Activated gamma-delta T cell (primary cell): ENCODE results near the gene PPARA.

Experiments used
- DNase-seq: peaks from one replicate; lab custom pipeline; 2025; lab: John Stamatoyannopoulos, UW
- total RNA-seq, 2 donors: gene quantifications; one replicate each; lab custom pipeline; 2026; lab: John Stamatoyannopoulos, UW

The PPARA gene
- 49.4 to 50.9 reads per million in 2 donors for total RNA-seq

DNA sequence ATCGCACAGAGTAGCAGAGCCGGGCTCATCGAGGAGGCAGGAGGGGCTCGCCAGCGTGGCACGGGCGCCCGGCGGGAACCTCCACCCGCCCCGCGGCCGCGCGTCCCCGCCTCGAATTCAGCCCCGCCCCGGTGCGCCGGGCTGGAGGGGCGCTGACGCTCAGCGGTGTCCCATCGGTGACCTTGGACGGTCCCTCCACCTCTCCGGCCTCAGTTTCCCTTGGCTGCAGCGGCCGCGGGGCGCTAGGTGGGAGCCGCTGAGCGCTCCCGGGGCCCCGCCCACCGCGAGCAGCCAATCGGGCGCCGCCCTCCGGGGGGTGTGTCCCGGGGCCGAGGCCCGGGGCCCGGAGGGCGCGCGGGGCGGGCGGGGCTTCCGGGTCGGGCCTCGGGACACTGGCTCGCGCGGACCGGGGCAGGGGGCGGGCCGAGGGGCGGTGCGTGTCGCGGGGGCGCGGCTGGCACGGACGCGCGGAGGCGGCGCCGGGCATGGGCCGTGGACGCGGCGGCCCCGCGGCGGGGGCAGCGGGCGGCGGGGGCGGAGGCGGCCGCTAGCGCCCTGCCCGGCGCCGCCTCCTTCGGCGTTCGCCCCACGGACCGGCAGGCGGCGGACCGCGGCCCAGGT, at the start of gene PPARA:
PPARA (plus strand) TSS at position 493 of the 621 bp plus-strand sequence. CDS start 47,858 bp downstream, outside the sequence.
- DNase-seq: peak; percentile 86

- no peak for DNase-seq
These were observed 48.2 kb upstream of the PPARA start for GRCh38 chr22:46102159-46102558.

- no peak for DNase-seq
These were observed 47.6 kb upstream of the PPARA start for GRCh38 chr22:46102752-46103151.

DNA sequence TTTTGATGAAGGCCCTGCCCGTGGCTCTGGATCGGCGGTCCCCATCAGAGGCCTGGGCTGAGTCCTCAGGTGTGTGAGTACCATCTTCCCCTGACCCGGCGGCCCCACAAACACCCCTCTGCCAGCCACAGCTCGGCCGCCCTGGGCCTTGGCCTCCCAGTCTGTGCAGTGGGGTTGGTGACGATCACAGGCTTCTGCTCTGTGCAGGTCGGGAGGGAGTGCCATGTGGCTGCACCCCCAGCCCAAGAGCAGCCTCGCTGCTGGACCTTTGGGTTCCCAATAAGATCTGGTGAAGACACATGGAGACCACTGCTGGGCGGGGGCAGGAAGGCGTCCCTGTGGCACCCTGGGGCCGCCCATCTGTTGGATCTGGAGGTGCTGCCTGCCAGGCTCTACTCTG, 47.1 kb upstream of the PPARA start:
- no peak for DNase-seq

- DNase-seq: no peak
These were observed 46.7 kb upstream of the PPARA start for GRCh38 chr22:46103664-46104063.

DNA sequence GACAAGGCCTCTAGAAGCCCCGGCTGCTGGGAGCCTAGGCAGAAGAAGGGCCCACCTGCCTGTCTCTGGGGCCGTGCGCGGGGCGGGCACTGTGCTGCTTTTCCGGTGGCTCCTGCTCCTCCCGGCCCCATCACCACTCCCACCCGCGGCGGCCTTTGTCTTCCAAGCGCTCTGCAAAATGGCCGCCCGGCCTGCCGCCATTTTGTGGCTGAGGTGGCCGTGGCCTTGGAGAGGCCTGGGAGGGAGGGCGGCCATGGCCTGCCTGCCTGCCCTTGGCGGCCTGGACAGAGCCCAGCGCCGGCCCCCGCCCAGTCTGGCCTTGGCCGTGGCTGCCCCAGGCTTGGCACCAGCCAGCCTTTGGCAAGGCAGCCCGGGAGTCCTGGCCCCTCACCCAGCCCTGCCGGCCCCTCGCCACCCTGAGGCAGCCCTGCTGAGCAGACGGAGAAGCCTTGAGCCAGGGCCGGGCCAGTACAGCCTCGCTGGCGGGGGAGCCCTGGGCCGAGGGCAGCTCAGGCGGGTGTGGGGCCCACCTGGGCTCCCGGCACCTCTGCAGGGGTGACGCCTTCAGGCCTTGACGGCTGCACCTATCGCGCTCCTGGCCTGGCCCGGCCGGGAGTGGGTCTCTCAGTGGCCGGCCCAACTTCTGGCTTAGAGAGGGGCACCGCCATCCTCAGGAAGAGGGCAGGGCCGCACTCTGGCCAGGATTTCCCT, 46.0 kb upstream of the PPARA start:
- no peak for DNase-seq

DNA sequence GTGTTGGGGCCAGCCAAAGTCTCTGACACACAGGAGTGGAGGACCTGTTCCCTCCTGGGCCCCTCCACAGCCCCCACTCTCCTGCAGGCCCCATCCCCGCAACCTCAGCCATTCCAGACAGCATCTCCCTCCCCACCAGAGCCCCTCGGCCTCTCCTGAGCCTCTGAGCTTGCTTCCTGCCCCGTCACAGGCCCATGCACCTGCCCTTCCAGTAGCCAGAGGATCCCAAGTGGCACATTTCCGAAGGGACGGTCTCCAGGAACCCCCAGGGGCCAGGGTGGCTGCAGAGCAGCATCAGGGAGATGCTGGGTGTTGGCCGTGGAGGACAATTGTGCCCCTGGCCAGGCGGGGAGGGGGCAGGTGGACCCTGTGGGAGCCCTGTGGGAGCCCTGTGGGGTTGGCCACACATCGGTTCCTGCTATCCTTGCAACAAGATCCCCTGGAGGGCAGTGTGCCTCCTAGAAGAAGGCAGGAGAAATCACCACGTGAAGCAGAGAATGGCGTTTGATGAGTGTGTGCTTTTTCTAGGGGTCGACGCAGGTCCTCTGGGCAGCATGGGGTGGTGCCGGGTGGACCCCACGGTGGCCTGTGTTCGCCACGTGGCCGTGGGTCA, 45.3 kb upstream of the PPARA start:
- DNase-seq: no peak

- DNase-seq: no peak
These were observed 44.6 kb upstream of the PPARA start for GRCh38 chr22:46105494-46106278.

- no peak for DNase-seq
These were observed 43.9 kb upstream of the PPARA start for GRCh38 chr22:46106279-46107022.

DNA sequence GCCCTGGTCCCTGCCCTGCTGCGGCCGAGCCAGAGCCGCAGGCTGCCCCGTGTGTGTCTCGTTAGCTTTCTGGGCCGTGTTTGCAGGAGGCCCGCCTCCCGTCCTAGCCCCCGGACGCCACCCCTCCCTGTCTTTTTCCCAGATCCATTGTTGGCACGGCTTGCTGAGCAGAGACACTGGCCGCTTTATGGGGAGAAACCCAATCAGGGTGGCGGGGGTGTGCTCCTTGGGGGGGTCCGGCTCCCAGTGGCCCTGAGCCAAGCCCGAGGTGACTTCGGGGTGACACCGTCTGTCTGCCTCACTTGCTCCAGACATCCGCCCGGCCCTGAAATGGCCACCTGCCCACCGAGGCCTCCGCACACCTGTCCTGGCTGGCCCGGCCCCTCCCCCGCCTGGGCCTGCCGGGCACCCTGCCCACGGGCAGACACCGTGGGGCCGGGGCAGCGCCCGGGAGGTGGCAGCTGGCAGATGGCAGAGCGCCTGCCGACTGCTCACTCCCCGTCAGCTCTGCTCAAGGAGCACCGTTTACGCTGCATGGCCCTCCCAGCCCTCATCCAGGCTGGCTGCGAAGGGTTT, 43.1 kb upstream of the PPARA start:
- DNase-seq: no peak

GRCh38 chr22:46107753-46108563, 42.4 kb upstream of the PPARA start:
- DNase-seq: no peak

DNA sequence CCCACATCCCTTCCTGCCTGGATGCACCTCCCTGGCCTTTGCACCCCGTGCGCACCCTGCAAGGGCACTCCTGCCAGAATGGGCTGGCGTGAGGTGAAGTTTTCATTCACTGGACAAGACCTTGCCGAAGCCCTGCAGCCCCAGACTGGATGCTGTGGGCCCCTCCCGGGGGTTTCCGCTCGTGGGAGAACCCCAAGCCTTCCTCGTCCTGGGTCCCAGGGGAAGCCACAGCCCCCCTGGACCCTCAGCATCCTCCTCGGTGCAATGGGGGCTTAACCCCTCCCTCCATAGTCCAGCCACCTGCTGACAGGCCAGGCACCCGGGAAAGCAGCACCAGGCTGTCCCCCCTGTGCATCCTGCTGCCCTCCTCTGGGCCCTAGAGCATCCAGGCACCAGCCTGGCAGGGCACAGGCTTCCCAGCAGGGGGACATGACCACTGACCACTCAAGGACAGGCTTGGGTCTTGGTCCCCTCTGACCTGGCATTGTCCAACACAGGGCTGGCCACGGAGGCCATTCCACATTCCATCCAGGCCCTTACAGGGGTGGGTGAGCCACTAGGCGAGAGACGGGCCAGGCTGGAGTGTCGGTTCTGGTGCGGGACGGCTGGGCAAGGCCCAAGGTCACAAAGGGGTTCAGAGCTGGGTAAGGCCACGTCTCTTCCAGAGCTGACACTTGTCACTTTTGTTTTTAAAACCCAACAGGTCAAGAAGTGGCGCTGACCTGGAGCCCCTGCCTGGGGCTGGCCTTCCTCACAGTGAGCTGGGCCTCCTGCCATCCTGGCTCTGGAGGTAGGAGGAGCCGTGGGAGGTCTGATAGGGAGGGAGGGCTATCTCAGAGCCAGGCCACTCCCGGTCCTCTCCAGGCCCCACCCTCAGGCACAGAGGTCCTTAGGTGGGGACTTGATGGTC, 41.5 kb upstream of the PPARA start:
- DNase-seq: no peak

DNA sequence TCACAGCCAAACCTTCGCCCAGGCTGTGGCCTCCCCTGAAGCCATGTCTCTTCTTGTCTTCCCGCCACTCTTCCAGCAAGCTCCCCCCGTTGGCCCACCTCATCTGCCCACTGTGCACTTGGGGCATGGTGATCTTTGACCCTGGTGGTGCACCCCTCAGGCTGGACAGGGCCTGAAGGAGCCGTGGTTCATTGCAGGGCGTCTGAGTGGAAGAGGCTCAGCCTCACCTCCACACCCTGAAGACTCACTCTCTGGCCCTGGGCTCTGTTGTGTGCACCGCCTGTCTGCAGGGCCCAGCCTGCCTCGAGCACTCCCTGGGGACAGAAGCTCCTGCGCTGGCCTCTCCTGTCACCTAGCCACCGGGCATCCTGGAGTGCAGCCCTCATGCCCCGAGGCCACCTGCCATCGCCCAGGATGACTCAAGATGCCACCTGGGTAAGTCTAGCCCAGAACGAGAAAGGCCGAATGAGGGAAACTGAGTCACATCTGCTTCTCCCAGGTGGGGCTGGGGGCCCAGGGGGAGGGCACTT, 40.8 kb upstream of the PPARA start:
- no peak for DNase-seq

DNA sequence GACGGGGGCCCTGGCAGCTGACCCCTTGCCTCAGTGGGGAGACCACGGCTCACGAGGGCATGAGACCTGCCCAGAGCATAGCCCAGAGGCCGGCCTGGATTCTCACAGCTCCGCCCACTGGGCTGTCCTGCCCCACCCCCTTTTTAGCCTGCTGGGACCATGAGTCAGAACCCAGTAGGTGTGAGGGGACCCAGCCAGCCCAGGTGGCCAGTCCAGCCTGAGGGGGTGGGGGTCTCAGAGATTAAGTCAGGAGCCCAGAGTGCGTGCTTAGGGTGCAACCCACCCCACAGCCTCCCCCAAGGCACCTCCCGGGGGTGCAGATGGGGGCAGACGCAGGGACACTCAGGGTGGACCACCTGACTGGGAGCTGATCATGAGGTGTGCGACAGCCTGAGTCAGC, 40.1 kb upstream of the PPARA start:
- no peak for DNase-seq

DNA sequence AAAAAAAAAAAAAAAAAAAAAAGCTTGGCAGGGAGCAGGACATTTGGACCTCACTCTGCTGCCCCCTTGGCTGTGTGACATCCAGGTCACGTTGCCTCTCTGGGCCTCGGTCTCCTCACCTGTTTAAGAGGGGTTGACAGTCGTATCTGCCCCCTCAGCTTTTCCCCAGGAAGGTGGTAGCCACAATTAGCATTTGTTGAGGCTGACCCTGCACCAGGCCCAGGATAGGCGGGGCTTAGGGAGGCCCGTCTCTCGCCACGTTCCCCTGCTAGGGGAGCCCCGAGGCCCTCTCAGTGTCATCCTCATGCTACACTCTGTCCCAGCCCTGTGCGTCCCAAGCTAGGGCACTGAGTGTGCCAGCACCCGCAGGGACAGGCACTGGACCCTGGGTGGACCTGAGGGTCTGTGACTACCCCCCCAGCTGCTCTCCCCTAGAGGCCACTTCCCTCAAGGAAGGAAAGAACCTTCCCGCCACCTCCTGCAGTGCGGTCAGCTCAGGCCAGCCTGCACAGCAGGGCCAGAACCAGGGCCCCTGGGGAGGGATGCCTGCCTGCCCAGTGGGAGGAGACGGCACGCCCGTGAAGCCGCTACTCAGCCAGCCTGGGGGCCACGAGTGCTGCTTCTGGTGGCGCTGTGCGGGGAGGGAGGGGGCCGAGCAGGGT, 38.5 kb upstream of the PPARA start:
- DNase-seq: no peak

GRCh38 chr22:46112405-46112804, 37.9 kb upstream of the PPARA start:
- no peak for DNase-seq

GRCh38 chr22:46113110-46113909, 37.0 kb upstream of the PPARA start:
- no peak for DNase-seq
